Activated CD8-positive, alpha-beta T cell treated with anti-CD3 and anti-CD28 coated beads for 36 hours (primary cell): ENCODE measurements around the gene ARL6IP4. TPM values are rescaled to one million over a fixed set of nuclear protein-coding genes. Genes with fewer than 3 reads are reported as not detected.

ENCODE experiments used
- ATAC-seq: fragments of 200-7000 bp; cut with Tn5 transposase; one replicate; pipeline ENCODE4 v1.10.0; 2021; ENCODE audit warnings: mild to moderate bottlenecking, moderate library complexity
- CTCF ChIA-PET: fragments of 350-600 bp; sonication (Branson Sonifier 250); formaldehyde crosslinking; loops from one replicate; lab custom pipeline; 2021; ENCODE audit warnings: antibody characterized with exemption; lab: Charles Lee
- POLR2A ChIA-PET: fragments of 350-600 bp; sonication (Branson Sonifier 250); formaldehyde crosslinking; loops from one replicate; lab custom pipeline; 2021; ENCODE audit warnings: antibody characterized with exemption; lab: Charles Lee
- DNase-seq: peaks from one replicate; pipeline ENCODE4 v3.0.0-alpha.2; 2020
- H3K27ac Mint-ChIP-seq: one replicate; pipeline ENCODE4 v1.8.0; 2021; ENCODE audit warnings: mild to moderate bottlenecking, mixed read lengths
- H3K27me3 Mint-ChIP-seq: one replicate; pipeline ENCODE4 v1.8.0; 2021; ENCODE audit warnings: mixed read lengths
- H3K36me3 Mint-ChIP-seq: one replicate; pipeline ENCODE4 v1.8.0; 2021; ENCODE audit warnings: low read depth, mixed read lengths
- H3K4me1 Mint-ChIP-seq: one replicate; pipeline ENCODE4 v1.8.0; 2021; ENCODE audit warnings: low read depth, mixed read lengths
- H3K4me3 Mint-ChIP-seq: one replicate; pipeline ENCODE4 v1.8.0; 2021; ENCODE audit warnings: mild to moderate bottlenecking, moderate library complexity, mixed read lengths
- H3K9me3 Mint-ChIP-seq: one replicate; pipeline ENCODE4 v1.8.0; 2021; ENCODE audit warnings: mixed read lengths
- CTCF ChIP-seq: fragments of 200-600 bp; IDR thresholded peaks from one replicate; pipeline ENCODE4 v1.8.0; 2022; ENCODE audit warnings: antibody characterized with exemption, mild to moderate bottlenecking
- intact Hi-C: fragments of 100-400 bp; cut with micrococcal nuclease; formaldehyde crosslinking; loops from one replicate; pipeline ENCODE4 v1.10.0; 2022
- total RNA-seq, 2 experiments: library from RNA; stranded (reverse); gene quantifications; one replicate each; pipeline ENCODE4 v1.2.3, GENCODE V29; 2021

ARL6IP4 gene
- total RNA-seq, 2 experiments from 2014 or later = 174 to 180 TPM

DNA sequence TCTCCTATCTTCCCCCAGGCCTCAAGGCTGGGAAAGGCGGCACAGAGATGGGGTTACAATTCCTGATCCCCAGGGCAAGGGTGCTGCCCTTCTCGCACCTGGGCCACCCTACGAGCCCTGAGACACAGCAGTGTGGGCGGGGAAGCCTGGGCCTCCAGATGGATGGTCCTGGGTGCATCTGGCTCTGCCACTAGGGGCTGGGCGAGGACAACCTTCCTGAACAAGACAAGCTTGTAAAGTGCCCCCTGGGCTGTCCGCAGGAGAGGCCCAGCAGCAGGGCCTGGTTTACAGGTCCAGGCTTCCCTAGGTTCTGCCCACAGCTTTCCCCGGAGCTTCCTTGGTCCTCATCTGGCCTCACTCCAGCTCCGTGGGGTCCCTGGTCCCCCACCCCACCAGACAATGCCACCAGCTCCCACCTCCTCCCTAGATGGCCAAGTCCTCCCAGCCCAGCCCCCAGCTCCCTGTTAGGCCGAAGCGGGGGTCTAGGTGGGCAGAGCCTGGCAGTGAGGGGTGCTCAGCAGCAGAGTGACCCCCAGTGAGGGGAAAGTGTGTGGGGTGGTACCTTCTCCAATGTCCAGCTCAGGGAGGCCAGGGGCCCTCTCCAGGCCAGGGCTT, 8.9 kb downstream of the ARL6IP4 start:
- no peak overlapping the region for H3K4me3 Mint-ChIP-seq
- peaks cover 9% of the 10 kb centered on the region for H3K36me3 Mint-ChIP-seq
- intact Hi-C loops = no loop called here
- ATAC-seq = no peak
- no peaks in the 10 kb centered on the region for H3K9me3 Mint-ChIP-seq
- H3K27ac Mint-ChIP-seq = no peak overlapping the region
- CTCF ChIA-PET = interaction anchor here (0.9 kb wide), 2 partner anchors 8 to 33 kb away, joined by 3 to 4 read pairs; no protein-coding TSS in a partner anchor
- H3K27me3 Mint-ChIP-seq = no peaks in the 10 kb centered on the region
- peaks cover 11% of the 10 kb centered on the region for H3K4me1 Mint-ChIP-seq
- POLR2A ChIA-PET = interaction anchor here (0.6 to 2.4 kb wide), 3 partner anchors 11 to 161 kb away, joined by 3 to 9 read pairs (median 4); partner anchors contain the start of genes OGFOD2 and PITPNM2
- no peak for DNase-seq
- TF ChIP-seq CTCF = no peak

DNA sequence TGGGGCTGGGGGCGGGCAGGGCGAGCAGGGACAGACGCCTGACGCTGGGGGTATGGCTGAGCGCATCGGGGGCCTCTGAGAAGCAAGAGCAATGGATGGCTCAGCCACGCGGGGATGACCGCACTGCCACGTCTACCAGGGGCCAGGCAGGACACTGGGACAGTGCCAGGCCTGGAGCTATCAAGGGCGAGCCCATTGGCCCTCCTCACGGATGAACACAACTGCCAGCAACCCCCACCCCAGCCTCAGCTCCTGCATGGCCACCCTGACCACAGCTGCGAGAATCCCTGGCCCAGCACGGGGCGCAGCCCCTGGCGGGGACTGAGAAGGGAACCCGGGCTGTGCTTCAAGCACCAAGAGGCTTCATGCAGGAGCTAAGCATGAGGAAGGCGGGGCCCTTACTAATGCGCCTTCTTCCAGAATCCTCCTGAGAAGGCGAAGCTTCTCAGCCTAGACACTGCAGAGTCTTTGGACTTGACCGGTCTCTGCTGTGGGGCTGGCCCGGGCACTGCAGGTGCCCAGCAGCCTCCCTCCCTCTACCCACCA, 9.5 kb downstream of the ARL6IP4 start:
- H3K4me1 Mint-ChIP-seq = peaks cover 8% of the 10 kb centered on the region
- H3K9me3 Mint-ChIP-seq = no peaks in the 10 kb centered on the region
- intact Hi-C loops = no loop called here
- ChIA-PET CTCF (interaction anchor here (0.9 to 1.7 kb wide), 3 partner anchors 9 to 129 kb away, joined by 3 to 5 read pairs (median 4); no protein-coding TSS in a partner anchor), POLR2A (interaction anchor here (1.1 to 2.4 kb wide), 3 partner anchors 8 to 161 kb away, joined by 3 to 9 read pairs (median 4); partner anchors contain the start of genes OGFOD2 and PITPNM2)
- peaks cover 7% of the 10 kb centered on the region for H3K36me3 Mint-ChIP-seq
- no peak for TF ChIP-seq CTCF
- DNase-seq = no peak
- H3K4me3 Mint-ChIP-seq = no peak overlapping the region
- no peak for ATAC-seq
- H3K27ac Mint-ChIP-seq = no peak overlapping the region
- H3K27me3 Mint-ChIP-seq = no peaks in the 10 kb centered on the region

GRCh38 chr12:122990561-122990960, 10.1 kb downstream of the ARL6IP4 start:
- Mint-ChIP-seq H3K27ac (no peak overlapping the region), H3K4me1 (peaks cover 8% of the 10 kb centered on the region), H3K9me3 (no peaks in the 10 kb centered on the region), H3K4me3 (no peak overlapping the region), H3K27me3 (no peaks in the 10 kb centered on the region), H3K36me3 (peaks cover 2% of the 10 kb centered on the region)
- intact Hi-C loops = no loop called here
- TF ChIP-seq CTCF = no peak
- no peak for DNase-seq
- POLR2A ChIA-PET = interaction anchor here (1.1 to 2.4 kb wide), 2 partner anchors 9 to 15 kb away, joined by 3 to 9 read pairs; partner anchors contain the start of gene OGFOD2
- CTCF ChIA-PET = interaction anchor here (0.9 to 1.7 kb wide), 2 partner anchors 9 to 129 kb away, joined by 4 to 5 read pairs; no protein-coding TSS in a partner anchor
- no peak for ATAC-seq

DNA sequence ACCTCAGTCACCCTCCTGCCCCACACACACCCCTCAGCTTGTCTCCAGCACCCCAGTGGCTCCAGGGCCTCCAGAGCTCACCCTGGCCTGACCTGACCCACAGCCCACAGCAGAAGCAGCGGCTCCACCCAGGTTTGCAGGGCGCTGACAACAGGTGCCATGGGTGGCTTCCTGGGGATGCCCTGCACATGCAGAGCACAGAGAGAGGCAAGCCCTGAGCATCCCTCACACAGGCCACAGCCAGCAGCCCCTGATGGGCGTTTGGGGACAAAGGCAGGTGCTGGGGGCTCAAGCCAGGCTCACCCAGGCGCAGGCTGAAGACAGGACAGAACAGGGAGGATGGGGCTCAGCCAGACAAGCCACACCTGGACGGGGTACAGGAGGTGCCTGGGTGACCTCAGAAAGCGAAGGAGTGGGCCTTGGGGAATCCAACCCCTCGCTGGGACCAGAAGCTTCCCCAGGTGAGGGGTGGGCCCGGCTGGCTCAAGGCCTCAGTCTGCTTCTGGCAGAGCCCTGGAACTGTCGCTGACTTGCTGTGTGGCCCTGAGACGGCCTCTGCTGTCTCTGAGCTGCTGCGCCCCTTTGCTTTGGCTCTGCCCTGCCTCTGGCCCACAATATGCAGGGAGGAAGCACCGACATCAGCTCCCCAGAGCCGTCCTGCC, 10.6 kb downstream of the ARL6IP4 start:
- H3K27ac Mint-ChIP-seq = no peak overlapping the region
- peaks cover 2% of the 10 kb centered on the region for H3K36me3 Mint-ChIP-seq
- H3K9me3 Mint-ChIP-seq = no peaks in the 10 kb centered on the region
- H3K4me3 Mint-ChIP-seq = no peak overlapping the region
- H3K4me1 Mint-ChIP-seq = peaks cover 8% of the 10 kb centered on the region
- DNase-seq = no peak
- TF ChIP-seq CTCF = no peak
- ChIA-PET CTCF (interaction anchor here (1.7 kb wide), 1 partner anchor 130 kb away, joined by 5 read pairs; no protein-coding TSS in a partner anchor), POLR2A (interaction anchor here (0.9 to 2.4 kb wide), 5 partner anchors 9 to 160 kb away, joined by 3 to 9 read pairs (median 3); partner anchors contain the start of genes OGFOD2 and PITPNM2)
- intact Hi-C loops = no loop called here
- no peak for ATAC-seq
- no peaks in the 10 kb centered on the region for H3K27me3 Mint-ChIP-seq
